ENCODE results near the gene METAP1D.

GRCh38 chr2:172113617-172114016 lies 113.9 kb downstream of the METAP1D start:
- TF ChIP-seq, protein P1, sequence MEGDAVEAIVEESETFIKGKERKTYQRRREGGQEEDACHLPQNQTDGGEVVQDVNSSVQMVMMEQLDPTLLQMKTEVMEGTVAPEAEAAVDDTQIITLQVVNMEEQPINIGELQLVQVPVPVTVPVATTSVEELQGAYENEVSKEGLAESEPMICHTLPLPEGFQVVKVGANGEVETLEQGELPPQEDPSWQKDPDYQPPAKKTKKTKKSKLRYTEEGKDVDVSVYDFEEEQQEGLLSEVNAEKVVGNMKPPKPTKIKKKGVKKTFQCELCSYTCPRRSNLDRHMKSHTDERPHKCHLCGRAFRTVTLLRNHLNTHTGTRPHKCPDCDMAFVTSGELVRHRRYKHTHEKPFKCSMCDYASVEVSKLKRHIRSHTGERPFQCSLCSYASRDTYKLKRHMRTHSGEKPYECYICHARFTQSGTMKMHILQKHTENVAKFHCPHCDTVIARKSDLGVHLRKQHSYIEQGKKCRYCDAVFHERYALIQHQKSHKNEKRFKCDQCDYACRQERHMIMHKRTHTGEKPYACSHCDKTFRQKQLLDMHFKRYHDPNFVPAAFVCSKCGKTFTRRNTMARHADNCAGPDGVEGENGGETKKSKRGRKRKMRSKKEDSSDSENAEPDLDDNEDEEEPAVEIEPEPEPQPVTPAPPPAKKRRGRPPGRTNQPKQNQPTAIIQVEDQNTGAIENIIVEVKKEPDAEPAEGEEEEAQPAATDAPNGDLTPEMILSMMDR (IDR thresholded peaks at IDR 0.05; ENCODE audit: insufficient read depth, low read length, poor library complexity, severe bottlenecking): no peak
- no peak for TF ChIP-seq EZH2phosphoT487 (conservative IDR thresholded peaks at IDR 0.05; ENCODE audit: low read length)
